HCT116 (cell line): ENCODE data around the gene MUC22. TPM values are rescaled to one million over a fixed set of nuclear protein-coding genes. Genes with fewer than 3 reads are reported as not detected.
"Not testable (repeated sequence)": the region's sequence is repeated elsewhere in the genome, so short reads cannot be mapped to it uniquely, and the experiment has no call there.

Experiments
- ATAC-seq: fragments of 200-7000 bp; cut with Tn5 transposase; 2 replicates; pipeline ENCODE4 v1.9.1; 2020; ENCODE audit warnings: mild to moderate bottlenecking, moderate library complexity
- BruUV-seq: library from RNA; stranded (reverse); fragments of 400-500 nt; replicated peaks from 2 replicates; lab custom pipeline; 2021; lab: Mats Ljungman, UMichigan
- CTCF ChIA-PET: fragments of 300-600 bp; sonication (Branson Sonifier 250); formaldehyde crosslinking; loops from one replicate; lab custom pipeline; 2021; ENCODE audit warnings: antibody characterized with exemption; lab: Charles Lee
- POLR2A ChIA-PET: fragments of 300-600, 350-600 bp; sonication (Branson Sonifier 250); formaldehyde crosslinking; loops from one replicate; lab custom pipeline; 2021; ENCODE audit warnings: antibody characterized with exemption; lab: Charles Lee
- RAD21 ChIA-PET, 2 experiments: fragments of 300-600 bp; sonication (Branson Sonifier 250); formaldehyde crosslinking; loops; one replicate each; lab custom pipeline; 2023; ENCODE audit warnings: low total read pairs in 2 of 2; ENCODE audit not compliant: uncharacterized antibody in 2 of 2, unreplicated experiment in 2 of 2, low non-redundant PET in 1 of 2; lab: Charles Lee
- DNase-seq: peaks from one replicate; pipeline ENCODE4 v3.0.0-alpha.2; 2010; ENCODE audit warnings: low read depth, low spot score
- H2AFZ ChIP-seq: fragments of 200-600 bp; shearing (Covaris generic), sonication (generic); 2 replicates; pipeline ENCODE4 v1.6.1; 2017; ENCODE audit warnings: low read depth, mixed run types, mixed read lengths, antibody characterized with exemption, low read length; ENCODE audit not compliant: poor library complexity, severe bottlenecking
- H3K27ac ChIP-seq: 2 replicates; pipeline ENCODE4 v1.5.1; 2012; ENCODE audit warnings: low read depth, low read length
- H3K27me3 ChIP-seq: fragments of 200-600 bp; sonication (generic); 2 replicates; pipeline ENCODE4 v1.6.1; 2016; ENCODE audit warnings: mixed run types, low read length, mixed read lengths; ENCODE audit not compliant: insufficient read depth
- H3K36me3 ChIP-seq, 2 experiments: fragments of 200-500 bp in 1 of 2; fragments of 200-600 bp in 1 of 2; sonication (Bioruptor generic) in 1 of 2; sonication (generic) in 1 of 2; 2 replicates each; pipeline versions ENCODE4 v1.5.1 to v1.6.1; 2014 to 2016; ENCODE audit warnings: low read length in 2 of 2, inconsistent platforms in 1 of 2, mixed read lengths in 1 of 2, mixed run types in 1 of 2; ENCODE audit not compliant: insufficient read depth in 2 of 2, control insufficient read depth in 1 of 2
- H3K4me1 ChIP-seq, 2 experiments: fragments of 200-600 bp in 1 of 2; sonication (generic) in 1 of 2; 2 replicates each; pipeline versions ENCODE4 v1.5.1 to v1.6.1; 2012 to 2017; ENCODE audit warnings: low read length in 2 of 2, inconsistent platforms in 1 of 2, mild to moderate bottlenecking in 1 of 2, mixed read lengths in 1 of 2, mixed run types in 1 of 2, moderate library complexity in 1 of 2; ENCODE audit not compliant: insufficient read depth in 2 of 2, control insufficient read depth in 1 of 2
- H3K4me2 ChIP-seq: fragments of 200-600 bp; sonication (generic); 2 replicates; pipeline ENCODE4 v1.6.1; 2017; ENCODE audit warnings: mixed run types, low read length, mixed read lengths
- H3K4me3 ChIP-seq, 2 experiments: fragments of 200-600 bp in 1 of 2; sonication (generic) in 1 of 2; replicated peaks in 1 of 2; 2 replicates each; pipeline ENCODE4 v1.5.1; 2011 to 2016; ENCODE audit warnings: low read length in 2 of 2, control low read depth in 1 of 2, low read depth in 1 of 2, mild to moderate bottlenecking in 1 of 2, mixed read lengths in 1 of 2, mixed run types in 1 of 2
- H3K79me2 ChIP-seq: fragments of 200-600 bp; sonication (generic); 2 replicates; pipeline ENCODE4 v1.6.1; 2017; ENCODE audit warnings: mild to moderate bottlenecking, mixed run types, low read length, moderate library complexity, mixed read lengths; ENCODE audit not compliant: insufficient read depth
- H3K9ac ChIP-seq: fragments of 200-600 bp; sonication (generic); 2 replicates; pipeline ENCODE4 v1.6.1; 2016; ENCODE audit warnings: low read length, mixed read lengths
- H3K9me2 ChIP-seq: fragments of 200-600 bp; sonication (generic), shearing (Covaris generic); 2 replicates; pipeline ENCODE4 v1.6.1; 2017; ENCODE audit warnings: mixed run types, mild to moderate bottlenecking, moderate library complexity; ENCODE audit not compliant: insufficient read depth
- H3K9me3 ChIP-seq, 2 experiments: fragments of 200-500 bp in 1 of 2; fragments of 200-600 bp in 1 of 2; sonication (Bioruptor generic) in 1 of 2; sonication (generic) in 1 of 2; 2 replicates each; pipeline ENCODE4 v1.6.1; 2014 to 2017; ENCODE audit warnings: low read length in 2 of 2, mixed read lengths in 2 of 2, inconsistent platforms in 1 of 2, low read depth in 1 of 2, mild to moderate bottlenecking in 1 of 2, mixed run types in 1 of 2, moderate library complexity in 1 of 2; ENCODE audit not compliant: control insufficient read depth in 1 of 2, insufficient read depth in 1 of 2
- H4K20me1 ChIP-seq: fragments of 200-600 bp; sonication (generic), shearing (Covaris generic); 2 replicates; pipeline ENCODE4 v1.6.1; 2017; ENCODE audit warnings: mixed run types, mild to moderate bottlenecking, moderate library complexity; ENCODE audit not compliant: insufficient read depth
- CTCF ChIP-seq, 3 experiments: fragments of 200-600 bp in 1 of 3; sonication (generic) in 1 of 3; IDR thresholded peaks in 2 of 3; conservative IDR thresholded peaks in 1 of 3; 2 replicates each; pipeline ENCODE4 v1.5.1; 2012 to 2017; ENCODE audit warnings: low read depth in 2 of 3, low read length in 2 of 3, antibody characterized with exemption in 1 of 3, borderline replicate concordance in 1 of 3, control low read depth in 1 of 3, mild to moderate bottlenecking in 1 of 3, mixed read lengths in 1 of 3, mixed run types in 1 of 3, moderate library complexity in 1 of 3; ENCODE audit not compliant: insufficient read depth in 1 of 3
- MAX ChIP-seq: IDR thresholded peaks from 2 replicates; pipeline ENCODE4 v1.6.1; 2012
- intact Hi-C: fragments of 100-400 bp; cut with micrococcal nuclease; formaldehyde crosslinking; loops from 2 replicates; pipeline ENCODE4 v1.10.0; 2022
- total RNA-seq: library from RNA; stranded (reverse); gene quantifications from one replicate; pipeline ENCODE4 v1.2.1, GENCODE V29; 2021; ENCODE audit not compliant: unreplicated experiment

The MUC22 gene
- total RNA-seq, 1 experiment from 2014 or later: not detected

DNA sequence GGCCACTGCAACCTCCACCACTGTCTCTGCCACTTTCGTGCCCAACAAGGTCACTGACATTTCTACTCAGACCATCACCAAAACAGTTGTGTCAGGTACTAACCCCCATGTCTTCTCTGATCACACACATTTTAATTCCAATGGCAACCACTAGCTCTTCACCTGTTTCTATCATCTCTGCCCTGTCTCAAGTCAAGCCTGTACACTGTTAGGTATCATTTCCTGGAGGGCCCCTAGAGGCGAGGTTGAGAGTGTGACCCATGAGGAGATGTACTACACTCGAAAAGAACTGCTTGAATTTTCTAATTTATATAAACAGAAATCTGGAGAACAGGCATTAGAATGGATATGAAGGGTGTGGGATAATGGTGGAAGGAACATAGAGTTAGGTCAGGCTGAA, 44.1 kb upstream of the MUC22 start:
- intact Hi-C loops: no loop called here
- ATAC-seq: 0 out of 2 replicates have a peak, but pooled peaks have one; percentile 55
- TF ChIP-seq CTCF (IDR thresholded peaks at IDR 0.05 in 2 of 3, conservative IDR thresholded peaks at IDR 0.05 in 1 of 3; ENCODE audit: borderline replicate concordance in 1 of 3, insufficient read depth in 1 of 3, low read depth in 2 of 3, low read length in 2 of 3) (0 out of 6 replicates have a peak, but pooled peaks of 1 of the 3 experiments have one; percentile 6), MAX (no peak)
- TF ChIP-seq, all 23 proteins: peak for 1
- no peaks in the 10 kb centered on the region for H3K27me3 ChIP-seq
- no peaks in the 10 kb centered on the region for H3K79me2 ChIP-seq
- H3K36me3 ChIP-seq: no peaks in the 10 kb centered on the region
- no peaks in the 10 kb centered on the region; a peak in 1 of 4 replicates for H3K4me1 ChIP-seq
- H4K20me1 ChIP-seq: no peaks in the 10 kb centered on the region
- no peak overlapping the region for H3K4me2 ChIP-seq
- no peak overlapping the region for H3K4me3 ChIP-seq
- POLR2A ChIA-PET: no interaction called here
- H2AFZ ChIP-seq: no peak overlapping the region
- H3K9me2 ChIP-seq: no peaks in the 10 kb centered on the region
- no peak for DNase-seq
- H3K27ac ChIP-seq: no peak overlapping the region
- no TSS peak for BruUV-seq
- H3K9ac ChIP-seq: no peak overlapping the region
- RAD21 ChIA-PET: no interaction called here
- CTCF ChIA-PET: no interaction called here
- no peaks in the 10 kb centered on the region for H3K9me3 ChIP-seq

GRCh38 chr6:30969171-30969570, 41.1 kb upstream of the MUC22 start:
- H3K4me3 ChIP-seq, H3K9me2 ChIP-seq, H3K27me3 ChIP-seq, H3K36me3 ChIP-seq, RAD21 ChIA-PET, intact Hi-C loops, H3K4me2 ChIP-seq, ATAC-seq, H3K9ac ChIP-seq, POLR2A ChIA-PET, H3K9me3 ChIP-seq, CTCF ChIA-PET, H3K27ac ChIP-seq, BruUV-seq, H4K20me1 ChIP-seq, H3K4me1 ChIP-seq, H2AFZ ChIP-seq, H3K79me2 ChIP-seq, DNase-seq: not testable (repeated sequence)
